Esophagus squamous epithelium (tissue), 5 donors: ENCODE measurements around the gene DLK1. TPM values are rescaled to one million over a fixed set of nuclear protein-coding genes. Genes with fewer than 3 reads are reported as not detected.

ENCODE experiments used
- DNase-seq: peaks from one replicate; lab custom pipeline; 2025; lab: John Stamatoyannopoulos, UW
- H3K27ac ChIP-seq, 4 donors: fragments of 200-600 bp; sonication (generic); one replicate each; pipeline ENCODE4 v1.5.1; 2016 to 2019; ENCODE audit warnings: mild to moderate bottlenecking in 1 of 4
- H3K27me3 ChIP-seq, 4 donors: fragments of 200-600 bp; sonication (generic); 1 replicate in 3 of 4; 2 replicates in 1 of 4; pipeline versions ENCODE4 v1.5.1 to v1.6.0; 2017 to 2021; ENCODE audit warnings: antibody characterized with exemption in 1 of 4
- H3K36me3 ChIP-seq, 3 donors: fragments of 200-600 bp; sonication (generic); one replicate each; pipeline ENCODE4 v1.5.1; 2016 to 2019
- H3K4me1 ChIP-seq, 3 donors: fragments of 200-600 bp; sonication (generic); one replicate each; pipeline ENCODE4 v1.5.1; 2017 to 2019
- H3K4me3 ChIP-seq, 4 donors: fragments of 200-600 bp; sonication (generic); 1 replicate in 3 of 4; 2 replicates in 1 of 4; pipeline ENCODE4 v1.5.1; 2016 to 2019; ENCODE audit warnings: mild to moderate bottlenecking in 2 of 4, moderate library complexity in 1 of 4
- H3K9me3 ChIP-seq, 3 donors: fragments of 200-600 bp; sonication (generic); one replicate each; pipeline ENCODE4 v1.5.1; 2016 to 2019
- POLR2A ChIP-seq, 4 donors: fragments of 450-650 bp; IDR thresholded peaks; one replicate each; pipeline ENCODE4 v1.6.1; 2017; ENCODE audit warnings: antibody characterized with exemption in 4 of 4, mild to moderate bottlenecking in 4 of 4, moderate library complexity in 3 of 4
- WGBS, 2 donors: methylation state at CpG; one replicate each; pipeline ENCODE4 v1.1.5; 2018; 5-methylcytosine and 5-hydroxymethylcytosine counted together
- intact Hi-C: fragments of 100-400 bp; cut with DNase I; formaldehyde crosslinking; loops from one replicate; pipeline ENCODE4 v1.15.0; 2022
- total RNA-seq, 4 donors: library from RNA; depleted of rRNA; stranded (reverse); fragments of >200 nt; gene quantifications; one replicate each; pipeline ENCODE4 v1.1.0, GENCODE V29; 2016
- TF ChIP-seq, protein P1 (sequence below), 6 experiments: fragments of 450-650 bp in 4 of 6; fragments of 200-600 bp in 2 of 6; sonication (generic) in 2 of 6; IDR thresholded peaks; one replicate each; pipeline ENCODE4 v1.5.1; 2016 to 2019; ENCODE audit warnings: antibody characterized with exemption in 6 of 6, mild to moderate bottlenecking in 4 of 6, moderate library complexity in 4 of 6
- donor health status: DM: yes; HTN: yes; CAD: no.

The DLK1 gene
- total RNA-seq, 4 donors from 2014 or later: not detected

DNA sequence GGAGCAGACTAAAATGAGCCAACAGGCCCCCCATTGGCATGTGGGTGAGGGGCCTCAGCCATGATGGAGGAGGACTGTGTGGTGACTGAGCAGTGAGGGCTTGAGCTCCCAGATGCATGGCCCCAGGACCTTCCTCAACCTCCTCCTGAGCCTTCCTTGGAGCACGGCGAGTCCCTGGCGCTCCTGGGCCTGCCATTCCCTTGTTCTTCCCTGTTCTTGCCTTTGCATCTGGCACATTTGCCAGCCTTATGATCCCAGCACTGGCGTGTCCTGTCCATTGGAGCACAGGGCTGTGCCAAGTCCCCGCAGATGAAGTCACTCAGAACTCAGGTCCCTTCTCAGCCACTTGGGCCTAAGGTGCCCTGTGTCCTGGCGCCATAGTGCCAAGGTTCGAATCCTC lies 58.9 kb downstream of the DLK1 start:
- Histone ChIP-seq H3K27me3 (peaks cover 0 to 65% (median 0%) of the 10 kb centered on the region in 4 donors), H3K9me3 (no peaks in the 10 kb centered on the region), H3K4me3 (no peak overlapping the region), H3K36me3 (no peaks in the 10 kb centered on the region), H3K27ac (no peak overlapping the region), H3K4me1 (peaks cover 0 to 9% (median 0%) of the 10 kb centered on the region in 3 donors)
- TF ChIP-seq, protein P1, sequence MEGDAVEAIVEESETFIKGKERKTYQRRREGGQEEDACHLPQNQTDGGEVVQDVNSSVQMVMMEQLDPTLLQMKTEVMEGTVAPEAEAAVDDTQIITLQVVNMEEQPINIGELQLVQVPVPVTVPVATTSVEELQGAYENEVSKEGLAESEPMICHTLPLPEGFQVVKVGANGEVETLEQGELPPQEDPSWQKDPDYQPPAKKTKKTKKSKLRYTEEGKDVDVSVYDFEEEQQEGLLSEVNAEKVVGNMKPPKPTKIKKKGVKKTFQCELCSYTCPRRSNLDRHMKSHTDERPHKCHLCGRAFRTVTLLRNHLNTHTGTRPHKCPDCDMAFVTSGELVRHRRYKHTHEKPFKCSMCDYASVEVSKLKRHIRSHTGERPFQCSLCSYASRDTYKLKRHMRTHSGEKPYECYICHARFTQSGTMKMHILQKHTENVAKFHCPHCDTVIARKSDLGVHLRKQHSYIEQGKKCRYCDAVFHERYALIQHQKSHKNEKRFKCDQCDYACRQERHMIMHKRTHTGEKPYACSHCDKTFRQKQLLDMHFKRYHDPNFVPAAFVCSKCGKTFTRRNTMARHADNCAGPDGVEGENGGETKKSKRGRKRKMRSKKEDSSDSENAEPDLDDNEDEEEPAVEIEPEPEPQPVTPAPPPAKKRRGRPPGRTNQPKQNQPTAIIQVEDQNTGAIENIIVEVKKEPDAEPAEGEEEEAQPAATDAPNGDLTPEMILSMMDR (IDR thresholded peaks at IDR 0.05): no peak
- no peak for TF ChIP-seq POLR2A (IDR thresholded peaks at IDR 0.05)
- DNase-seq: no peak
- intact Hi-C loops: no loop called here
- 85 to 100% methylated on average over 3 to 7 of the region's 7 CpGs for WGBS, 2 donors

DNA sequence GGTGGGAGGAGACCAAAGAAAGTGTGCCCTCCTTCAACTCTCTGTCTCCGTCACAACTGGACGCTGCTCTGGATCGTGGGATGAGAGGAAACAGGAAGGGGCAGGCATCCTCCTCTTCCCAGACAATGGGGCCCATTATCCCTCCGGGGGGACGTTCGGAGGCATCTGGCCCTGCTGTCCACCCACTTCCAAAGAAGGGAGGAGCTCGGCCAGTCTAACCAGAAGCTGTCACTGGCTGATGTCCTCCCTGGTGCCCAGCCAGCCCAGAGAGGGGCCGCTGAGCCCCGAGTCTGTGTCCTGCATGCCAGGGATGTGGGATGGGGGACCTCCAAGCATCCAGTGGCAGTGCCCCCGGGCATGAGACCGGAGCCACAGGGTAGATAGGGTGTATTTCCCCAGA lies 59.4 kb downstream of the DLK1 start:
- TF ChIP-seq, protein P1 (IDR thresholded peaks at IDR 0.05): no peak
- TF ChIP-seq POLR2A (IDR thresholded peaks at IDR 0.05): no peak
- H3K4me3 ChIP-seq: no peak overlapping the region
- 57 to 81% methylated on average over 3 to 6 of the region's 11 CpGs for WGBS, 2 donors
- H3K36me3 ChIP-seq: no peaks in the 10 kb centered on the region
- H3K27ac ChIP-seq: no peak overlapping the region
- intact Hi-C loops: no loop called here
- DNase-seq: no peak
- peaks cover 0 to 66% (median 0%) of the 10 kb centered on the region in 4 donors for H3K27me3 ChIP-seq
- no peaks in the 10 kb centered on the region for H3K9me3 ChIP-seq
- peaks cover 0 to 7% (median 3%) of the 10 kb centered on the region in 3 donors for H3K4me1 ChIP-seq

DNA sequence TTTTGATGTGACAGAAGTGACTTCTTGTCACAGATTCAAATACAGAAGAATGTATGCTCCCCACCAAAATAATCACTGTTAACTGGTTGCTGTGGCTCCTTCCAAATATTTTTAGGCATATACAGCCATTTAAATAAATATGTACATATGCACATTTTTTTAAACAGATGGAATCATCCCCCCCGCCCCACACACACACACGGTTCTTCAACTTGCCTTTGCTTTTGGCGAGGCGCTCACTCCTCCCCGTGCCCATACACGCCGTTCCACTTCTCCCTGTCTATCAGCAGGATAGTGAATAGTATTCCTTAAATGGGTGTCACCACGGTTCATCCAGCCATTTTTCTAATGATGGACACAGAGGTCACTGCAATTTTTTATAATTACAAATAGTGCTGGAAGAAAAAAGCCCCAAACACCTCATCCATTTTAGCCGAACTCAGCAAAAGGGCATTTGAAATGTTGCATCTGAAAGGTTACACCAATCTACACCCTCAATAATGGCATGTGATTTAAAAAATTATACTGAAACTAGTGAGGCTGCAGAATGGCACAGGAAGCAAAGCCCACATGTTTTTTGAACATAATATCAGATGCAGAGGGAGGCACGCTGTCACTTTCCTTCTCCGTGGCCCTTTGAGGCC lies 60.0 kb downstream of the DLK1 start:
- intact Hi-C loops: no loop called here
- Histone ChIP-seq H3K4me1 (peaks cover 0 to 7% (median 6%) of the 10 kb centered on the region in 3 donors), H3K27me3 (peaks cover 0 to 72% (median 0%) of the 10 kb centered on the region in 4 donors), H3K9me3 (no peaks in the 10 kb centered on the region), H3K36me3 (no peaks in the 10 kb centered on the region), H3K4me3 (no peak overlapping the region), H3K27ac (no peak overlapping the region)
- WGBS, 2 donors: 54 to 57% methylated on average over 10 to 11 of the region's 11 CpGs
- DNase-seq: no peak
- TF ChIP-seq POLR2A (IDR thresholded peaks at IDR 0.05): no peak
- TF ChIP-seq, protein P1 (IDR thresholded peaks at IDR 0.05): no peak

DNA sequence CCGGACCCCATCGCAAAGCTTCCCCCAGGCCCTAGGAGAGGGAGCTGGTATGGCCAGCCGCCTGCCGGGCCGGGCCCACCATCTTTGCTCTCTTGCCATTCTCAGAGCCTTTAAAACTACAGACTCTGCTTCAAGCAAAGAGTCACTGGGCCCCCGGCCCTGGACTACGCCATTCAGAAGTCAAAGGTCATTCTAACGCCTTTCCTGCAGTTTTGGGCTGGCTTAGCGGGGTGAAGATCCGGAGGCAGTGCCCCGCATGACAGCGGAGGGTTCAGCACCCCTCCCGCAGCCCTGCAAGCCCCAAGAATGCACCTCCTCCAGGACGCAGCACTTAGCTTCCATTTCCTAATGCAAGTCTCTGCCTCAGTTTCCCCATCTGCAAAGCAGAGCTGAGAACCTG lies 61.0 kb downstream of the DLK1 start:
- DNase-seq: no peak
- Histone ChIP-seq H3K9me3 (no peaks in the 10 kb centered on the region), H3K4me3 (no peak overlapping the region), H3K27me3 (peaks cover 0 to 82% (median 0%) of the 10 kb centered on the region in 4 donors), H3K27ac (no peak overlapping the region), H3K36me3 (no peaks in the 10 kb centered on the region), H3K4me1 (peaks cover 0 to 7% (median 6%) of the 10 kb centered on the region in 3 donors)
- WGBS, 2 donors: 88 to 99% methylated on average over 5 to 9 of the region's 14 CpGs
- intact Hi-C loops: no loop called here
- no peak for TF ChIP-seq POLR2A (IDR thresholded peaks at IDR 0.05)
- TF ChIP-seq, protein P1 (IDR thresholded peaks at IDR 0.05): no peak

Other genes with a start within 250 kb of the DLK1 start
- gene BEGAIN, start 139.5 kb upstream of the DLK1 start, total RNA-seq: 1 to 10 TPM in 1 of 4 donors, under 1 TPM in 2, not detected in 1; 0.47 to 1.5 (median 0.53) TPM
- gene MEG3, start 99.2 kb downstream of the DLK1 start, total RNA-seq: 10 to 100 TPM in 1 of 4 donors, 1 to 10 TPM in 3; 1.2 to 18.9 (median 3.5) TPM
- not detected for gene RTL1, start 176.8 kb downstream of the DLK1 start, total RNA-seq